ENCODE measurements around the gene CCT6A.
A peak's percentile ranks its signal among the peaks of the same experiment; 100 is the strongest.
"Not testable (repeated sequence)": the region's sequence is repeated elsewhere in the genome, so short reads cannot be mapped to it uniquely, and the experiment has no call there.

Gene CCT6A

GRCh38 chr7:56019501-56019900 lies 32.1 kb upstream of the CCT6A start:
- DNase-seq (ENCODE audit: low read depth): no peak
- no peak for TF ChIP-seq CTCF (IDR thresholded peaks at IDR 0.05; ENCODE audit: low read depth, low read length, missing control alignments)
- in situ Hi-C loops (cut with HindIII; ENCODE audit: low sequenced_read_pairs): no loop called here
- no peak overlapping the region for H3K4me3 ChIP-seq (ENCODE audit: low read depth, low read length)

GRCh38 chr7:56023500-56023899 lies 28.1 kb upstream of the CCT6A start:
- DNase-seq (ENCODE audit: low read depth): no peak
- in situ Hi-C loops (cut with HindIII; ENCODE audit: low sequenced_read_pairs): no loop called here
- no peak overlapping the region for H3K4me3 ChIP-seq (ENCODE audit: low read depth, low read length)
- no peak for TF ChIP-seq CTCF (IDR thresholded peaks at IDR 0.05; ENCODE audit: low read depth, low read length, missing control alignments)

GRCh38 chr7:56026538-56026937 lies 25.0 kb upstream of the CCT6A start:
- in situ Hi-C loops (cut with HindIII; ENCODE audit: low sequenced_read_pairs): no loop called here
- H3K4me3 ChIP-seq (ENCODE audit: low read depth, low read length): no peak overlapping the region
- TF ChIP-seq CTCF (IDR thresholded peaks at IDR 0.05; ENCODE audit: low read depth, low read length, missing control alignments): no peak
- DNase-seq (ENCODE audit: low read depth): no peak

- no peak for TF ChIP-seq CTCF (IDR thresholded peaks at IDR 0.05; ENCODE audit: low read depth, low read length, missing control alignments)
- DNase-seq (ENCODE audit: low read depth): peak; percentile 56
- in situ Hi-C loops (cut with HindIII; ENCODE audit: low sequenced_read_pairs): no loop called here
- no peak overlapping the region for H3K4me3 ChIP-seq (ENCODE audit: low read depth, low read length)
Observed at GRCh38 chr7:56028942-56029630, 22.5 kb upstream of the CCT6A start.

- TF ChIP-seq CTCF (IDR thresholded peaks at IDR 0.05; ENCODE audit: low read depth, low read length, missing control alignments): no peak
- in situ Hi-C loops (cut with HindIII; ENCODE audit: low sequenced_read_pairs): no loop called here
- no peak overlapping the region for H3K4me3 ChIP-seq (ENCODE audit: low read depth, low read length)
- DNase-seq (ENCODE audit: low read depth): no peak
Observed at GRCh38 chr7:56030340-56030739, 21.2 kb upstream of the CCT6A start.

GRCh38 chr7:56031556-56031955 lies 20.0 kb upstream of the CCT6A start:
- in situ Hi-C loops (cut with HindIII; ENCODE audit: low sequenced_read_pairs); DNase-seq (ENCODE audit: low read depth); H3K4me3 ChIP-seq (ENCODE audit: low read depth, low read length): not testable (repeated sequence)

- in situ Hi-C loops (cut with HindIII; ENCODE audit: low sequenced_read_pairs); DNase-seq (ENCODE audit: low read depth); H3K4me3 ChIP-seq (ENCODE audit: low read depth, low read length): not testable (repeated sequence)
Observed at GRCh38 chr7:56032578-56032977, 19.0 kb upstream of the CCT6A start.
